HG03064 (cell line): ENCODE results near the gene SNX24.

ENCODE experiments used
- ATAC-seq: cut with Tn5 transposase; IDR thresholded peaks from one replicate; pipeline ENCODE4 v1.9.1; 2021; ENCODE audit warnings: low read depth; ENCODE audit not compliant: unreplicated experiment

Gene SNX24

GRCh38 chr5:122915717-122916461 is 70.5 kb downstream of the SNX24 start:
- peak; percentile 85 for ATAC-seq

- ATAC-seq: no peak
Measured at GRCh38 chr5:122916490-122916889, 71.1 kb downstream of the SNX24 start.

GRCh38 chr5:122919969-122920368 is 74.6 kb downstream of the SNX24 start:
- no peak for ATAC-seq

- ATAC-seq: no peak
Measured at GRCh38 chr5:122921826-122922225, 76.4 kb downstream of the SNX24 start.

- no peak for ATAC-seq
Measured at GRCh38 chr5:122924203-122924602, 78.8 kb downstream of the SNX24 start.

- ATAC-seq: no peak
Measured at GRCh38 chr5:122924719-122925395, 79.4 kb downstream of the SNX24 start.

GRCh38 chr5:122929001-122929400 is 83.6 kb downstream of the SNX24 start:
- ATAC-seq: no peak

- ATAC-seq: no peak
Measured at GRCh38 chr5:122929980-122930379, 84.6 kb downstream of the SNX24 start.

GRCh38 chr5:122933956-122934355 is 88.5 kb downstream of the SNX24 start:
- ATAC-seq: no peak

GRCh38 chr5:122936088-122936487 is 90.7 kb downstream of the SNX24 start:
- ATAC-seq: no peak

- ATAC-seq: no peak
Measured at GRCh38 chr5:122937914-122938313, 92.5 kb downstream of the SNX24 start.

GRCh38 chr5:122940890-122941289 is 95.5 kb downstream of the SNX24 start:
- ATAC-seq: no peak

- ATAC-seq: no peak
Measured at GRCh38 chr5:122941737-122942136, 96.3 kb downstream of the SNX24 start.

- no peak for ATAC-seq
Measured at GRCh38 chr5:122942164-122942914, 96.9 kb downstream of the SNX24 start.

GRCh38 chr5:122943050-122943698 is 97.8 kb downstream of the SNX24 start:
- no peak for ATAC-seq

- no peak for ATAC-seq
Measured at GRCh38 chr5:122944051-122944450, 98.6 kb downstream of the SNX24 start.

- no peak for ATAC-seq
Measured at GRCh38 chr5:122947372-122947771, 102.0 kb downstream of the SNX24 start.

- ATAC-seq: no peak
Measured at GRCh38 chr5:122947772-122948171, 102.4 kb downstream of the SNX24 start.

GRCh38 chr5:122948319-122948718 is 102.9 kb downstream of the SNX24 start:
- ATAC-seq: no peak

GRCh38 chr5:122951658-122952057 is 106.2 kb downstream of the SNX24 start:
- ATAC-seq: no peak

- no peak for ATAC-seq
Measured at GRCh38 chr5:122954719-122955118, 109.3 kb downstream of the SNX24 start.
